HL-60 (cell line): ENCODE results near the gene A4GALT.

Experiments used
- DNase-seq, 2 experiments: peaks; one replicate each; pipeline ENCODE4 v3.0.0-alpha.2; 2010 to 2020; ENCODE audit warnings: low read depth in 1 of 2, low spot score in 1 of 2
- H3K27ac ChIP-seq: fragments of 250-450 bp; sonication (Bioruptor Pico); replicated peaks from 2 replicates; pipeline ENCODE4 v1.5.1; 2020; ENCODE audit warnings: mild to moderate bottlenecking, moderate library complexity
- H3K27me3 ChIP-seq: fragments of 250-450 bp; sonication (Bioruptor Pico); 2 replicates; pipeline ENCODE4 v1.5.1; 2021; ENCODE audit warnings: mild to moderate bottlenecking, moderate library complexity; ENCODE audit not compliant: insufficient read depth, poor library complexity, severe bottlenecking
- H3K4me3 ChIP-seq: replicated peaks from 2 replicates; pipeline ENCODE4 v1.5.1; 2011; ENCODE audit warnings: mild to moderate bottlenecking, control low read depth, low read length; ENCODE audit not compliant: insufficient read depth
- GABPA ChIP-seq: IDR thresholded peaks from 2 replicates; pipeline ENCODE4 v1.6.1; 2012; ENCODE audit warnings: low read depth
- POLR2AphosphoS5 ChIP-seq: IDR thresholded peaks from 2 replicates; pipeline ENCODE4 v1.6.1; 2012; ENCODE audit warnings: low read depth
- SPI1 ChIP-seq: IDR thresholded peaks from 2 replicates; pipeline ENCODE4 v1.6.1; 2012; ENCODE audit warnings: low read depth, mild to moderate bottlenecking, borderline replicate concordance
- TF ChIP-seq, protein P1 (sequence below): IDR thresholded peaks from one replicate; pipeline ENCODE4 v1.5.1; 2011; ENCODE audit warnings: low read length, control low read depth, inconsistent platforms; ENCODE audit not compliant: insufficient read depth
- TF ChIP-seq, protein P2 (sequence below): IDR thresholded peaks from 2 replicates; pipeline ENCODE4 v1.6.1; 2012; ENCODE audit warnings: low read depth; ENCODE audit not compliant: insufficient replicate concordance

The A4GALT gene

DNA sequence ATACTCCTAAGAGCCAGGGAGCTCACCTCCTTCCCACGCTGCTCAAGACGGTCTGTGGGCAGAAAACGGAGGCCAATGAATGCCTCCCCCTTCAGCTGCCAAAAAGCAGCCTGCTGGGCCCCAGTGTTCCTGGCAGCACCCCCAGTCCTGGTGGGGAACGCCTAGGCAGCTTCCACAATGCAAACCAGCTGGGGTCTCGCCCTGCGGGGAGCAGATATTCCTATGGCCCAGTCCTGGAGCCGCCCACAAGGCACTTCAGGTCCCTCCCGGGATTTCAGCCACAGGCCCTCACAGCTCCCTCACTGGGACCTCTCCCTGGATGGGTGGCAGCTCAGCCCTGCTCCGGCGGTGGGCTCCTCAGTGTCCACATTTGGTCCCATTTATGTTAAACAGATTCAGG is 29.2 kb downstream of the A4GALT start:
- Histone ChIP-seq H3K27me3 (no peaks in the 10 kb centered on the region), H3K27ac (no peak overlapping the region), H3K4me3 (no peak overlapping the region)
- no peak for DNase-seq
- TF ChIP-seq, protein P1, sequence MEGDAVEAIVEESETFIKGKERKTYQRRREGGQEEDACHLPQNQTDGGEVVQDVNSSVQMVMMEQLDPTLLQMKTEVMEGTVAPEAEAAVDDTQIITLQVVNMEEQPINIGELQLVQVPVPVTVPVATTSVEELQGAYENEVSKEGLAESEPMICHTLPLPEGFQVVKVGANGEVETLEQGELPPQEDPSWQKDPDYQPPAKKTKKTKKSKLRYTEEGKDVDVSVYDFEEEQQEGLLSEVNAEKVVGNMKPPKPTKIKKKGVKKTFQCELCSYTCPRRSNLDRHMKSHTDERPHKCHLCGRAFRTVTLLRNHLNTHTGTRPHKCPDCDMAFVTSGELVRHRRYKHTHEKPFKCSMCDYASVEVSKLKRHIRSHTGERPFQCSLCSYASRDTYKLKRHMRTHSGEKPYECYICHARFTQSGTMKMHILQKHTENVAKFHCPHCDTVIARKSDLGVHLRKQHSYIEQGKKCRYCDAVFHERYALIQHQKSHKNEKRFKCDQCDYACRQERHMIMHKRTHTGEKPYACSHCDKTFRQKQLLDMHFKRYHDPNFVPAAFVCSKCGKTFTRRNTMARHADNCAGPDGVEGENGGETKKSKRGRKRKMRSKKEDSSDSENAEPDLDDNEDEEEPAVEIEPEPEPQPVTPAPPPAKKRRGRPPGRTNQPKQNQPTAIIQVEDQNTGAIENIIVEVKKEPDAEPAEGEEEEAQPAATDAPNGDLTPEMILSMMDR, result no peak

DNA sequence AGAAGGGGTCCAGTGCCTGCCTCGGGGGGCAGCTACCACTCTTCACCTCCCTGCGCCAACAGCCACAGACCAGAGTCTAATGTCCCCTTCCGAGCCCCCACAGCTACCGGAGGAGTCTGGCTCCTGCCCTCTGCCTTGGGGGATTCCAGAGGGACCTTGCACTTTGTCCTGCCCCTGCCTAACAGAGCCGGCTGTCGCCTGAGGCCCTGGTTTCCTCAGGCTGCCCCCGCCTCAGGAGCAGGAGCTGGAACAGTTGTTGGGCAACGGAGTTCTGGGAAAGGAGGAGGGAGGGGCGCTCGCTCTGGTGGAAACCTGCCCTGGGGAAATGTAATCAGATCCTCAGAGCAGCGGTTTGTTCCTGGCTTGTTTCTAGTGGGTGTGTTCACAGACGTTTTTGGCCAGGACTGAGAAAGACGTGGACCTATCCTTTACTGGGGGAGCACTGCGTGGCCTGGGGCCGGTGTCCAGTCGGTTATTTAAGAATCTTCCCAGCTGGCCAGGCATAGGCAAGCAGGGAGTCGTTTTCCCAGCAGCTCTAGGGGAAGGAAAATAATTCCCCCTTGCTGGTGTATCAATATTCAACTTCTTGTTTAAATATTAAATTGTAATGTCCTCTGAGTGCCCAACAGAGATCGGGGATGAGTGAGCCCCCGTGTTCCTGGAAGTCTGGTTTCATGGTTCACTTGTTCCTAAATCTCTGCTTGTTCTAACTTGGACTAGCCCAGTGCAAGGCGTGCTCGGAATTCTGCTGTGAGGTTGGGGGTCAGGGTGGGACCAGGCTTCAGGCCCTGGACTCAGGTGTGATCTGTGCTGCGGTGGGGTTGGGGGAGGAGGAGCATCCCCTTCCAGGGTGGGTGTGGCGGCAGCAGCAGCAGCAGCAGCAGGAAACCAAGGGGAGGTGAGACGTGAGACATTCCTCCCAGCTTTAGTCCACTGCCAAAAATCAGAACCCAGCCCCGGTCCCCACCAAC is 32.1 kb downstream of the A4GALT start:
- H3K4me3 ChIP-seq, result no peak overlapping the region
- no peaks in the 10 kb centered on the region for H3K27me3 ChIP-seq
- no peak overlapping the region for H3K27ac ChIP-seq
- TF ChIP-seq POLR2AphosphoS5 (no peak), GABPA (no peak), SPI1 (no peak)
- TF ChIP-seq, protein P2, sequence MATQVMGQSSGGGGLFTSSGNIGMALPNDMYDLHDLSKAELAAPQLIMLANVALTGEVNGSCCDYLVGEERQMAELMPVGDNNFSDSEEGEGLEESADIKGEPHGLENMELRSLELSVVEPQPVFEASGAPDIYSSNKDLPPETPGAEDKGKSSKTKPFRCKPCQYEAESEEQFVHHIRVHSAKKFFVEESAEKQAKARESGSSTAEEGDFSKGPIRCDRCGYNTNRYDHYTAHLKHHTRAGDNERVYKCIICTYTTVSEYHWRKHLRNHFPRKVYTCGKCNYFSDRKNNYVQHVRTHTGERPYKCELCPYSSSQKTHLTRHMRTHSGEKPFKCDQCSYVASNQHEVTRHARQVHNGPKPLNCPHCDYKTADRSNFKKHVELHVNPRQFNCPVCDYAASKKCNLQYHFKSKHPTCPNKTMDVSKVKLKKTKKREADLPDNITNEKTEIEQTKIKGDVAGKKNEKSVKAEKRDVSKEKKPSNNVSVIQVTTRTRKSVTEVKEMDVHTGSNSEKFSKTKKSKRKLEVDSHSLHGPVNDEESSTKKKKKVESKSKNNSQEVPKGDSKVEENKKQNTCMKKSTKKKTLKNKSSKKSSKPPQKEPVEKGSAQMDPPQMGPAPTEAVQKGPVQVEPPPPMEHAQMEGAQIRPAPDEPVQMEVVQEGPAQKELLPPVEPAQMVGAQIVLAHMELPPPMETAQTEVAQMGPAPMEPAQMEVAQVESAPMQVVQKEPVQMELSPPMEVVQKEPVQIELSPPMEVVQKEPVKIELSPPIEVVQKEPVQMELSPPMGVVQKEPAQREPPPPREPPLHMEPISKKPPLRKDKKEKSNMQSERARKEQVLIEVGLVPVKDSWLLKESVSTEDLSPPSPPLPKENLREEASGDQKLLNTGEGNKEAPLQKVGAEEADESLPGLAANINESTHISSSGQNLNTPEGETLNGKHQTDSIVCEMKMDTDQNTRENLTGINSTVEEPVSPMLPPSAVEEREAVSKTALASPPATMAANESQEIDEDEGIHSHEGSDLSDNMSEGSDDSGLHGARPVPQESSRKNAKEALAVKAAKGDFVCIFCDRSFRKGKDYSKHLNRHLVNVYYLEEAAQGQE, result no peak
- no peak for DNase-seq

DNA sequence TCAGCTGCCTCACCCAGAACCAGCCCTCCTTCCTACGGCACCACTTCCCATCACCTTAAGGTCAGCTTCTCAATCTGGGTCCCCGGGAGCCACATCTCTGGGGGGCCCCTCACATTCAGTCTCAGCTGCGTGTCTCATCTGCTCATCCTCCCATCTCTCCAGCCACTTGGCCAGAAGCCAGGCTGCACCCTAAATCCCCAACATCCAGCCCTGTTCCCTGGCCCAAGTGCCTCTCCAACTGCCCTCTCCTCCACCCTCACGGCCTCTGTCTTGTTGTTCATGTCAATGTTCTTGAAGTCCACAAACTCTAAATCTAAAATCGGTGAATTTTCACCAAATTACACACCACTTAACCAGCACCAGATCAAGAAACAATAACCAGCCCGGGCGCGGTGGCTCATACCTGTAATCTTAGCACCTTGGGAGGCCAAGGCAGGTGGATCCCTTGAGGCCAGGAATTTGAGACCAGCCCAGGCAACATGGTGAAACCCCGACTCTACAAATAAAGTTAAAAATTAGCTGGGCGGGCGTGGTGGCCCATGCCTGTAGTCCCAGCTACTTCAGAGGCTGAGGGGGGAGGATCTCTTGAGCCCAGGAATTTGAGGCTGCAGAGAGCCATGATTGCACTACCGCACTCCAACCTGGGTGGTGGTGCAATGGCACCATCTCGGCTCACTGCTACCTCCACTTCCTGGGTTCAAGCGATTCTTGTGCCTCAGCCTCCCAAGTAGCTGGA is 33.7 kb downstream of the A4GALT start:
- Histone ChIP-seq H3K27ac (no peak overlapping the region), H3K27me3 (no peaks in the 10 kb centered on the region), H3K4me3 (no peak overlapping the region)
- no peak for DNase-seq
- no peak for TF ChIP-seq POLR2AphosphoS5
- TF ChIP-seq, protein P1, result no peak
- TF ChIP-seq GABPA, result no peak
- TF ChIP-seq SPI1, result no peak
- TF ChIP-seq, protein P2, result no peak

DNA sequence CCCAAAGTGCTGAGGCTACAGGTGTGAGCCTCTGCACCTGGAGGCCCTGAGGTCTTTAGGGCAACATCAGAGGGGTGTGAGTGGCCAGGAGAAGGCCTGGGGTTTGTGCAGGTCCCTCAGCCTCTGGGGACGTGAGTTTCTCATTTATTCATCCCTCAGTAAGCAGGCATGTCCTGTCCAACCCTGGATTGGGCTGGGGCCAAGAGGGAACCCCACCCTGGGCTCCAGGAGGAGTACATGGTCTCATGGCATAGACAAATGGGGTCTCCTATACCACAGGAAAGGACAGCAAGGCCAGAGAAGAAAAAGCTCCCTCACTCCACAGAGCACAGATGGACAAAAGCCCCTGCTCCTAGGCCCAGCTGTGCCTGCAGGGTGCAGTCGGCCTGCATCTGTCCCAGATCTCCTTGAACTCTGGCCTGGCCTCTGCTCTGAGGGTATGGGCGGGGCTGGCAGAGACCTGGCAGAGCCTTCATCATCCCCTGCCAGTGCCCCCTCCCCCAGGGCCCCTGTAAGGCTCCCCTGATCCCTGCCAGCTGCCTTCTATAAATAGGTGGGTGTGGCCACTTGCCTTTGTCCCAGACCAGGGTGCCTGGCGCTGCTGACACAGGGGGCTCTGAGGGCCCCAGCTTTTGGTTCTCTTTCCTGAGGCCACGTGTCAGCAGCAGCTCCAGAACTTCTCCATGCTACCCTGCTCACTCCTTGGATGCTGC is 34.6 kb downstream of the A4GALT start:
- H3K27ac ChIP-seq, result no peak overlapping the region
- no peaks in the 10 kb centered on the region for H3K27me3 ChIP-seq
- TF ChIP-seq POLR2AphosphoS5, result no peak
- TF ChIP-seq, protein P2, result no peak
- TF ChIP-seq, protein P1, result no peak
- TF ChIP-seq GABPA, result no peak
- TF ChIP-seq SPI1, result no peak
- no peak for DNase-seq
- no peak overlapping the region for H3K4me3 ChIP-seq
